K562 (cell line): ENCODE data around the gene MRPL55. TPM values are rescaled to one million over a fixed set of nuclear protein-coding genes. Genes with fewer than 3 reads are reported as not detected.

ENCODE experiments used
- ATF3 ChIP-seq, 2 experiments: fragments of 450-650 bp in 1 of 2; sonication (generic) in 1 of 2; formaldehyde crosslinking in 1 of 2; IDR thresholded peaks in 1 of 2; conservative IDR thresholded peaks in 1 of 2; 2 replicates each; pipeline versions ENCODE4 v1.6.1 to v1.8.1; 2016 to 2023; ENCODE audit warnings: mild to moderate bottlenecking in 2 of 2, moderate library complexity in 2 of 2, inconsistent platforms in 1 of 2, missing genetic modification reagents in 1 of 2
- CBX3 ChIP-seq, 2 experiments: IDR thresholded peaks; 1 replicate in 1 of 2; 2 replicates in 1 of 2; pipeline ENCODE4 v1.6.1; 2012; ENCODE audit warnings: inconsistent platforms in 2 of 2, low read length in 2 of 2, borderline replicate concordance in 1 of 2, control low read depth in 1 of 2
- CHD1 ChIP-seq: fragments of 200-600 bp; sonication (generic); IDR thresholded peaks from one replicate; pipeline ENCODE4 v1.6.1; 2012; ENCODE audit warnings: mild to moderate bottlenecking, moderate library complexity, low read length, inconsistent platforms
- EP400 ChIP-seq: fragments of 450-650 bp; IDR thresholded peaks from 2 replicates; pipeline ENCODE4 v1.6.1; 2017; ENCODE audit warnings: antibody characterized with exemption, mild to moderate bottlenecking, moderate library complexity
- ETS1 ChIP-seq: conservative IDR thresholded peaks from 2 replicates; pipeline ENCODE4 v1.6.1; 2011; ENCODE audit warnings: low read depth, mild to moderate bottlenecking, low read length; ENCODE audit not compliant: control insufficient read depth
- GTF3C2 ChIP-seq: IDR thresholded peaks from 3 replicates; pipeline ENCODE4 v1.6.1; 2011; ENCODE audit warnings: borderline replicate concordance, mild to moderate bottlenecking, moderate library complexity; ENCODE audit not compliant: insufficient read length; ENCODE audit errors: extremely low read depth
- HES1 ChIP-seq: fragments of 450-650 bp; IDR thresholded peaks from 2 replicates; pipeline ENCODE4 v1.6.1; 2016; ENCODE audit warnings: low read depth, mild to moderate bottlenecking, moderate library complexity
- HMGN3 ChIP-seq: IDR thresholded peaks from 2 replicates; pipeline ENCODE4 v1.6.1; 2011; ENCODE audit warnings: borderline replicate concordance, low read depth, mild to moderate bottlenecking, mixed read lengths, low read length; ENCODE audit not compliant: insufficient read length; ENCODE audit errors: extremely low read depth
- LEF1 ChIP-seq: fragments of 450-650 bp; IDR thresholded peaks from 2 replicates; pipeline ENCODE4 v1.6.1; 2016; ENCODE audit warnings: mild to moderate bottlenecking
- PHB ChIP-seq: fragments of 250-450 bp; sonication (Bioruptor Pico); IDR thresholded peaks from 2 replicates; pipeline ENCODE4 v1.5.0; 2021
- PHTF2 ChIP-seq: fragments of 250-450 bp; sonication (Bioruptor Pico); IDR thresholded peaks from 2 replicates; pipeline ENCODE4 v1.5.0; 2021; ENCODE audit warnings: mild to moderate bottlenecking
- POLR2G ChIP-seq: fragments of 200-400 bp; formaldehyde crosslinking; IDR thresholded peaks from 2 replicates; pipeline ENCODE4 v1.6.1; 2017; ENCODE audit warnings: low read depth, mild to moderate bottlenecking, antibody characterized with exemption, low read length, moderate library complexity
- POLR3G ChIP-seq: IDR thresholded peaks from 2 replicates; pipeline ENCODE4 v1.6.1; 2011; ENCODE audit not compliant: insufficient read length, insufficient replicate concordance; ENCODE audit errors: extremely low read depth
- SIN3A ChIP-seq, 2 experiments: fragments of 150-350 bp in 1 of 2; IDR thresholded peaks; 2 replicates each; pipeline ENCODE4 v1.6.1; 2011 to 2016; ENCODE audit warnings: borderline replicate concordance in 2 of 2, low read depth in 2 of 2, low read length in 2 of 2, mild to moderate bottlenecking in 2 of 2, moderate library complexity in 2 of 2; ENCODE audit not compliant: control insufficient read depth in 1 of 2
- SMARCE1 ChIP-seq: fragments of 450-650 bp; IDR thresholded peaks from 2 replicates; pipeline ENCODE4 v1.7.1; 2016; ENCODE audit warnings: mild to moderate bottlenecking
- ZNF395 ChIP-seq: fragments of 200-800 bp; sonication (Bioruptor generic); IDR thresholded peaks from 2 replicates; pipeline ENCODE4 v1.6.1; 2017; ENCODE audit warnings: missing genetic modification characterization, missing compliant biosample characterization
- ZNF707 ChIP-seq: fragments of 250-450 bp; sonication (Bioruptor Pico); conservative IDR thresholded peaks from 2 replicates; pipeline ENCODE4 v1.8.0; 2022; ENCODE audit warnings: inconsistent platforms, mild to moderate bottlenecking, moderate library complexity
- polyA plus RNA-seq, 8 experiments: library from polyadenylated mRNA; depleted of rRNA in 4 of 8; stranded (reverse) in 5 of 8; unstranded in 3 of 8; fragments of >200 nt; fragmentation: Nextera tagmentation in 2 of 8; fragmentation: Illumina TruSeq in 1 of 8; extraction: Ambion mirVana in 2 of 8; extraction: Trizol in 1 of 8; gene quantifications; 2 replicates each; pipeline versions ENCODE4 v1.2.1 to v1.2.3, GENCODE V29; 2011 to 2014; ENCODE audit warnings: inconsistent platforms in 1 of 8, missing spikeins in 1 of 8
- total RNA-seq, 7 experiments: library from RNA; depleted of rRNA in 6 of 7; stranded (reverse); fragments of >200 nt in 6 of 7; fragmentation: Illumina TruSeq in 2 of 7; extraction: Trizol in 2 of 7; gene quantifications; 2 replicates each; pipeline versions ENCODE4 v1.2.1 to v1.2.3, GENCODE V29; 2011 to 2021; ENCODE audit warnings: low replicate concordance in 1 of 7

MRPL55 gene
- total and polyA plus RNA-seq, 9 of the 15 experiments (the other 6 are each of a cell fraction or from before 2014, with no cell fraction given) = 34.9 to 228 (median 81.0) TPM

- peak; percentile 59 for TF ChIP-seq CHD1
- TF ChIP-seq PHB (CRISPR knock-in tag) = no peak
- no peak for TF ChIP-seq GTF3C2
- no peak for TF ChIP-seq LEF1
- TF ChIP-seq HMGN3 = no peak
- peak; percentile 19; the same call in 1 of the 2 replicates for TF ChIP-seq ETS1
- no peak for TF ChIP-seq EP400
- no peak for TF ChIP-seq ATF3 (IDR thresholded peaks at IDR 0.05)
- TF ChIP-seq ATF3 (CRISPR knock-in tag; conservative IDR thresholded peaks at IDR 0.05) = no peak
- 0 out of 2 replicates have a peak, but pooled peaks have one; percentile 8 for TF ChIP-seq SMARCE1
- 0 out of 2 replicates have a peak, but pooled peaks have one; percentile 25 for TF ChIP-seq ZNF395
- TF ChIP-seq POLR2G = no peak
- TF ChIP-seq POLR3G = no peak
- no peak for TF ChIP-seq CBX3 (IDR thresholded peaks at IDR 0.05; ENCODE audit: borderline replicate concordance in 1 of 2, low read length in 2 of 2)
- TF ChIP-seq ZNF707 = no peak
- TF ChIP-seq HES1 = no peak
- TF ChIP-seq SIN3A (IDR thresholded peaks at IDR 0.05; ENCODE audit: borderline replicate concordance in 2 of 2, control insufficient read depth in 1 of 2, low read depth in 2 of 2, low read length in 2 of 2) = 0 out of 4 replicates have a peak, but pooled peaks of 1 of the 2 experiments have one; percentile 6
- TF ChIP-seq PHTF2 (CRISPR knock-in tag) = no peak
These were observed 27.4 kb downstream of the MRPL55 start (continued) for GRCh38 chr1:228081578-228082213.
